OCI-LY3 (cell line): ENCODE measurements around the gene CEP19.

Source experiments
- EZH2phosphoT487 ChIP-seq: fragments of 200-600 bp; shearing (Covaris generic); IDR thresholded peaks from 2 replicates; pipeline ENCODE4 v1.6.1; 2018; ENCODE audit warnings: antibody characterized with exemption, mixed run types, low read depth
- TF ChIP-seq, protein P1 (sequence below): fragments of 200-600, 300-600 bp; sonication (generic); IDR thresholded peaks from 2 replicates; pipeline ENCODE4 v1.5.1; 2014; ENCODE audit warnings: antibody characterized with exemption, low read length, low read depth

DNA sequence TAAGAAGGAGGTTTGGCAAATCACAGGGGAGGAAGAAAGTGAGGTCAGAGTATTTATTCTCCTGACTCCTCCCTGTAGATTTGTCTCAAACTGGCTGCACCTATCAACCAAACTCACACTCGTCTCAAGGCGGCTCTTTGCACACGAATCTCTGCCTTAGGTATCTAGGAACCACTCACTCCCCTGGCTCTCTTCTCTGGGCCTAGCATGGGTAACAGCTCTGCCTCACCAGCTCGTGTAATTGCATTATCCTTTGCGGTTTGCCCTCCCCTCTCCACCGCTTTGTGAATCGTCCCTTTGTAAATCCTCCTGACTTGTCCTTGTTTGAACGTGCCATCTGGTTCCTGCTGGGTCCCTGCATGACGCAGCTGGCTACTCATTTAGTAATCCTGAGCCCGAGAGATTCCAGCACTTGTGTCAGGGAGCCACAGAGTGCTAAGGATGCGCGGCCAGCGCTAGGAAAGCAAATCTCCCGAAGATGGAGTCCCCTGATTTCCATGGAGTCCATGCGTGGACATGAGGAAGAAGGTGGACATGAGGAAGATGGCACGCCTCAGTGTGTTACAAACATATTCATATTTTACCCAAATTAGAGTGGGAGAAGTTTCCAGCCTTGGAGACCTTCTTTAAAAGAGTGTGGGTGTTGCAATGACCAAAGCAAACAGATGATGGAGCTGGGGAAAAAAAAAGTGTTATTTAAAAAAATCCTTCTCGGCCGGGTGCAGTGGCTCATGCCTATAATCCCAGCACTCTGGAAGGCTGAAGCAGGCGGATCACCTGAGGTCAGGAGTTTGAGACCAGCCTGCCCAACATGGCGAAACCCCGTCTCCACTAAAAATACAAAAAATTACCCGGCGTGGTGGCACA, 45.8 kb downstream of the CEP19 start:
- TF ChIP-seq, protein P1, sequence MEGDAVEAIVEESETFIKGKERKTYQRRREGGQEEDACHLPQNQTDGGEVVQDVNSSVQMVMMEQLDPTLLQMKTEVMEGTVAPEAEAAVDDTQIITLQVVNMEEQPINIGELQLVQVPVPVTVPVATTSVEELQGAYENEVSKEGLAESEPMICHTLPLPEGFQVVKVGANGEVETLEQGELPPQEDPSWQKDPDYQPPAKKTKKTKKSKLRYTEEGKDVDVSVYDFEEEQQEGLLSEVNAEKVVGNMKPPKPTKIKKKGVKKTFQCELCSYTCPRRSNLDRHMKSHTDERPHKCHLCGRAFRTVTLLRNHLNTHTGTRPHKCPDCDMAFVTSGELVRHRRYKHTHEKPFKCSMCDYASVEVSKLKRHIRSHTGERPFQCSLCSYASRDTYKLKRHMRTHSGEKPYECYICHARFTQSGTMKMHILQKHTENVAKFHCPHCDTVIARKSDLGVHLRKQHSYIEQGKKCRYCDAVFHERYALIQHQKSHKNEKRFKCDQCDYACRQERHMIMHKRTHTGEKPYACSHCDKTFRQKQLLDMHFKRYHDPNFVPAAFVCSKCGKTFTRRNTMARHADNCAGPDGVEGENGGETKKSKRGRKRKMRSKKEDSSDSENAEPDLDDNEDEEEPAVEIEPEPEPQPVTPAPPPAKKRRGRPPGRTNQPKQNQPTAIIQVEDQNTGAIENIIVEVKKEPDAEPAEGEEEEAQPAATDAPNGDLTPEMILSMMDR: no peak
- TF ChIP-seq EZH2phosphoT487: no peak
